HK-2 (cell line): ENCODE results near the gene PIGL.
"Not testable (repeated sequence)": the region's sequence is repeated elsewhere in the genome, so short reads cannot be mapped to it uniquely, and the experiment has no call there.

ENCODE experiments used
- DNase-seq: peaks from one replicate; pipeline ENCODE4 v3.0.0-alpha.2; 2018; ENCODE audit not compliant: unreplicated experiment

The PIGL gene

GRCh38 chr17:16217002-16217635 is at the start of gene PIGL:
Gene PIGL, plus strand, starts transcription at chr17:16217210. Its CDS starts 17 bp downstream, at chr17:16217227.
- peak; percentile 92 for DNase-seq

- no peak for DNase-seq
Observed at GRCh38 chr17:16171613-16172012, 45.4 kb upstream of the PIGL start.

GRCh38 chr17:16178836-16179235 is 38.2 kb upstream of the PIGL start:
- no peak for DNase-seq

GRCh38 chr17:16181581-16181980 is 35.4 kb upstream of the PIGL start:
- DNase-seq: no peak

GRCh38 chr17:16187642-16188041 is 29.4 kb upstream of the PIGL start:
- no peak for DNase-seq

- no peak for DNase-seq
Observed at GRCh38 chr17:16189791-16190348, 27.1 kb upstream of the PIGL start.

GRCh38 chr17:16190703-16191360 is 26.2 kb upstream of the PIGL start:
- no peak for DNase-seq

- no peak for DNase-seq
Observed at GRCh38 chr17:16191604-16192003, 25.4 kb upstream of the PIGL start.

- DNase-seq: not testable (repeated sequence)
Observed at GRCh38 chr17:16194307-16194835, 22.6 kb upstream of the PIGL start.

GRCh38 chr17:16197276-16197675 is 19.7 kb upstream of the PIGL start:
- no peak for DNase-seq

GRCh38 chr17:16199093-16199492 is 17.9 kb upstream of the PIGL start:
- DNase-seq: no peak

- not testable (repeated sequence) for DNase-seq
Observed at GRCh38 chr17:16201693-16202131, 15.3 kb upstream of the PIGL start.

- not testable (repeated sequence) for DNase-seq
Observed at GRCh38 chr17:16202554-16203500, 14.2 kb upstream of the PIGL start.

GRCh38 chr17:16204763-16205162 is 12.2 kb upstream of the PIGL start:
- DNase-seq: not testable (repeated sequence)

- DNase-seq: no peak
Observed at GRCh38 chr17:16211590-16211989, 5.4 kb upstream of the PIGL start.

- no peak for DNase-seq
Observed at GRCh38 chr17:16212793-16213192, 4.2 kb upstream of the PIGL start.

GRCh38 chr17:16214190-16215001 is 2.6 kb upstream of the PIGL start:
- no peak for DNase-seq

GRCh38 chr17:16215002-16215272 is 2.1 kb upstream of the PIGL start:
- DNase-seq: peak; percentile 67

GRCh38 chr17:16215273-16215964 is 1.6 kb upstream of the PIGL start, which contains the start of gene NCOR1:
Gene NCOR1, minus strand, starts transcription at chr17:16215534. Its CDS starts 20,965 bp downstream, at chr17:16194569.
- DNase-seq: peak; percentile 94

GRCh38 chr17:16215965-16216316 is 1.1 kb upstream of the PIGL start:
- DNase-seq: no peak
